Lung (tissue), 12 donors: ENCODE measurements around the gene EPHB2. TPM values are rescaled to one million over a fixed set of nuclear protein-coding genes. Genes with fewer than 3 reads are reported as not detected.

Experiments
- ATAC-seq: fragments of 200-7000 bp; cut with Tn5 transposase; one replicate; pipeline ENCODE4 v1.9.1; 2020; ENCODE audit warnings: moderate number of reproducible peaks; ENCODE audit not compliant: insufficient read depth, low FRiP score
- DNase-seq, 3 donors: peaks; one replicate each; pipeline ENCODE4 v3.0.0-alpha.2; 2013 to 2017
- H3K27ac ChIP-seq, 2 donors: one replicate each; pipeline ENCODE4 v1.5.1; 2013; ENCODE audit warnings: mild to moderate bottlenecking in 2 of 2, moderate library complexity in 2 of 2, control low read depth in 1 of 2, inconsistent platforms in 1 of 2, low read depth in 1 of 2, low read length in 1 of 2
- H3K27me3 ChIP-seq, 3 donors: one replicate each; pipeline ENCODE4 v1.5.1; 2013; ENCODE audit warnings: low read length in 2 of 3; ENCODE audit not compliant: control insufficient read depth in 3 of 3, insufficient read depth in 3 of 3
- H3K36me3 ChIP-seq, 4 donors: one replicate each; pipeline ENCODE4 v1.5.1; 2013; ENCODE audit warnings: low read length in 4 of 4, mild to moderate bottlenecking in 1 of 4, moderate library complexity in 1 of 4; ENCODE audit not compliant: control insufficient read depth in 4 of 4, insufficient read depth in 4 of 4
- H3K4me1 ChIP-seq, 5 donors: one replicate each; pipeline ENCODE4 v1.5.1; 2013; ENCODE audit warnings: low read length in 5 of 5, mild to moderate bottlenecking in 2 of 5, moderate library complexity in 1 of 5; ENCODE audit not compliant: control insufficient read depth in 5 of 5, insufficient read depth in 5 of 5
- H3K4me3 ChIP-seq: one replicate; pipeline ENCODE4 v1.5.1; 2013; ENCODE audit warnings: mild to moderate bottlenecking, control low read depth, moderate library complexity
- H3K9ac ChIP-seq, 2 donors: one replicate each; pipeline ENCODE4 v1.5.1; 2013; ENCODE audit warnings: low read length in 2 of 2, control low read depth in 1 of 2; ENCODE audit not compliant: insufficient read depth in 1 of 2
- H3K9me3 ChIP-seq, 4 donors: one replicate each; pipeline ENCODE4 v1.5.1; 2013; ENCODE audit warnings: low read length in 3 of 4, mild to moderate bottlenecking in 1 of 4, moderate library complexity in 1 of 4; ENCODE audit not compliant: control insufficient read depth in 4 of 4, insufficient read depth in 3 of 4
- WGBS, 2 donors: extraction: QIAGEN DNeasy Blood & Tissue Kit; methylation state at CpG; one replicate each; pipeline ENCODE4 v1.1.7; 2013; 5-methylcytosine and 5-hydroxymethylcytosine counted together
- polyA plus RNA-seq, 2 donors: library from polyadenylated mRNA; stranded (reverse); fragments of 200-250 nt; gene quantifications; one replicate each; pipeline ENCODE4 v1.2.1, GENCODE V29; 2013
- total RNA-seq, 2 donors: library from RNA; depleted of rRNA in 1 of 2; stranded (reverse); fragments of >200 nt in 1 of 2; gene quantifications; one replicate each; pipeline ENCODE4 v1.2.1, GENCODE V29; 2014 to 2021
- TF ChIP-seq, protein P1 (sequence below): IDR thresholded peaks from 2 replicates; pipeline ENCODE4 v1.5.1; 2012; ENCODE audit warnings: mild to moderate bottlenecking; ENCODE audit errors: control extremely low read depth, extremely low read depth
- donor health status: control.
- donor health status: control.
- donor health status: Bipolar disorder and iron deficiency.
- donor health status: healthy.
- donor health status: DM: yes; HTN: yes; CAD: no.

The EPHB2 gene
- total and polyA plus RNA-seq, 4 donors: 1.2 to 8.5 (median 5.8) TPM

- ATAC-seq (no peak), DNase-seq (no peak)
- Histone ChIP-seq H3K27me3 (no peaks in the 10 kb centered on the region), H3K27ac (no peak overlapping the region), H3K4me3 (no peak overlapping the region), H3K9ac (no peak overlapping the region), H3K9me3 (no peaks in the 10 kb centered on the region), H3K4me1 (no peaks in the 10 kb centered on the region), H3K36me3 (peaks cover 0 to 8% (median 2%) of the 10 kb centered on the region in 4 donors)
- WGBS, 2 donors: 80 to 88% methylated on average over 24 of the region's 24 CpGs
- TF ChIP-seq, protein P1, sequence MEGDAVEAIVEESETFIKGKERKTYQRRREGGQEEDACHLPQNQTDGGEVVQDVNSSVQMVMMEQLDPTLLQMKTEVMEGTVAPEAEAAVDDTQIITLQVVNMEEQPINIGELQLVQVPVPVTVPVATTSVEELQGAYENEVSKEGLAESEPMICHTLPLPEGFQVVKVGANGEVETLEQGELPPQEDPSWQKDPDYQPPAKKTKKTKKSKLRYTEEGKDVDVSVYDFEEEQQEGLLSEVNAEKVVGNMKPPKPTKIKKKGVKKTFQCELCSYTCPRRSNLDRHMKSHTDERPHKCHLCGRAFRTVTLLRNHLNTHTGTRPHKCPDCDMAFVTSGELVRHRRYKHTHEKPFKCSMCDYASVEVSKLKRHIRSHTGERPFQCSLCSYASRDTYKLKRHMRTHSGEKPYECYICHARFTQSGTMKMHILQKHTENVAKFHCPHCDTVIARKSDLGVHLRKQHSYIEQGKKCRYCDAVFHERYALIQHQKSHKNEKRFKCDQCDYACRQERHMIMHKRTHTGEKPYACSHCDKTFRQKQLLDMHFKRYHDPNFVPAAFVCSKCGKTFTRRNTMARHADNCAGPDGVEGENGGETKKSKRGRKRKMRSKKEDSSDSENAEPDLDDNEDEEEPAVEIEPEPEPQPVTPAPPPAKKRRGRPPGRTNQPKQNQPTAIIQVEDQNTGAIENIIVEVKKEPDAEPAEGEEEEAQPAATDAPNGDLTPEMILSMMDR: no peak
Observed at GRCh38 chr1:22913421-22914141, 202.9 kb downstream of the EPHB2 start.

- Histone ChIP-seq H3K9ac (no peak overlapping the region), H3K27ac (no peak overlapping the region), H3K9me3 (no peaks in the 10 kb centered on the region), H3K27me3 (no peaks in the 10 kb centered on the region), H3K4me1 (no peaks in the 10 kb centered on the region), H3K4me3 (no peak overlapping the region), H3K36me3 (peaks cover 0 to 5% (median 1%) of the 10 kb centered on the region in 4 donors)
- 86 to 91% methylated on average over 10 of the region's 10 CpGs for WGBS, 2 donors
- TF ChIP-seq, protein P1: no peak
- DNase-seq (no peak), ATAC-seq (no peak)
Observed at GRCh38 chr1:22914156-22914555, 203.5 kb downstream of the EPHB2 start.

- Histone ChIP-seq H3K27ac (no peak overlapping the region), H3K9me3 (no peaks in the 10 kb centered on the region), H3K4me3 (no peak overlapping the region), H3K9ac (no peak overlapping the region), H3K27me3 (no peaks in the 10 kb centered on the region), H3K36me3 (peaks cover 0 to 3% (median 1%) of the 10 kb centered on the region in 4 donors), H3K4me1 (no peaks in the 10 kb centered on the region)
- no peak for DNase-seq
- TF ChIP-seq, protein P1: no peak
- ATAC-seq: no peak
- WGBS, 2 donors: 79 to 92% methylated on average over 8 of the region's 8 CpGs
Observed at GRCh38 chr1:22914633-22915217, 204.1 kb downstream of the EPHB2 start.
